Left ventricle myocardium superior (tissue), 1 donor: ENCODE data around the gene MICALL1. TPM values are rescaled to one million over a fixed set of nuclear protein-coding genes. Genes with fewer than 3 reads are reported as not detected.
"Not testable (repeated sequence)": the region's sequence is repeated elsewhere in the genome, so short reads cannot be mapped to it uniquely, and the experiment has no call there.

Experiments
- ATAC-seq: fragments of 200-7000 bp; cut with Tn5 transposase; one replicate; pipeline ENCODE4 v1.9.1; 2020; ENCODE audit warnings: mild to moderate bottlenecking, moderate library complexity
- DNase-seq: peaks from one replicate; pipeline ENCODE4 v3.0.0-alpha.2; 2020
- intact Hi-C: fragments of 100-400 bp; cut with micrococcal nuclease; formaldehyde crosslinking; loops from one replicate; pipeline ENCODE4 v1.11.0; 2022
- total RNA-seq: library from RNA; stranded (reverse); fragmentation: NEBNext Ultra II Directional; extraction: Animal tissue kit (Norgen Biotek cat#: 25700); gene quantifications from one replicate; pipeline ENCODE4 v1.2.1, GENCODE V29; 2021
- donor health status: DM: no; HTN: yes; CAD: no; lungs with severe emphysema.

The MICALL1 gene
- total RNA-seq, 1 donor from 2014 or later: 20.1 TPM

- DNase-seq (no peak), ATAC-seq (no peak)
- intact Hi-C loops: no loop called here
Measured at GRCh38 chr22:37926358-37926757, 20.3 kb downstream of the MICALL1 start.

DNA sequence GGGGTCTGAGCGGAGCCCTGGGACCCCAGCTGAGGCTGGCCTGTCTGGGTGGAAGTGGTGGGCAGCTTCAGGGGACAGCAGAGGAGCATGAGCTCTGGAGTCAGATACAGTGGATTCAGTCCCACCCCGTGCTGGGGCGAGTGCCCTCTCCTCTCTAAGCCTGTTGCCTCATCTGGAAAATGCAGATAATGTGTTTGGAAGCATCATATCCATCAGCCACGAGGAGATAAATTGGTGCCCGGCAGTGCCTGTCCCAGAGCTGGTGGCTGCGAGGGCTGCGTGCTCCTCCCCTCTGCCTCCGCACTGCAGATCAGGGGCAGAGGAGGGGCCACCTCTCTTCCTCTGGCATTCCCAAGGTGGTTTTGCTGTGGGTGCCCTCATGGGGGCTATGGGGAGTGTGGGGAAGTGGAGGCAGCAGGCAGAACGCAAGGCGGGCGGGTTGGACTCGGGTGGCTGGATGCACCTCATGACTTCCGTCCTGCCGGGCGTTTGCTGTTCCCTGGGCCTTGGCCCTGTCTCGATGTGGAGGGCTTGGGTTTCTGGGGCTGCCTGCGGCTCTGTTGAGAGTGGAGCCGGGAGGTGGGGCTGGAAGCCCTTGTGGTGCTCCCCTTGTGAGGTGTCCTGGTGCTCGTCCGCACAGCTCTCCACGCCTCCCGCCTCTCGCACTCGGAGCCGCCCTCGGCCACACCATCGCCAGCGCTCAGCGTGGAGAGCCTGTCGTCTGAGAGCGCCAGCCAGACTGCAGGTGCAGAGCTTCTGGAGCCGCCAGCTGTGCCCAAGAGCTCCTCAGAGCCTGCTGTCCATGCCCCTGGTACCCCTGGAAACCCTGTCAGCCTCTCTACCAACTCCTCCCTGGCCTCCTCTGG, 20.9 kb downstream of the MICALL1 start:
- intact Hi-C loops: no loop called here
- DNase-seq (no peak), ATAC-seq (no peak)

DNA sequence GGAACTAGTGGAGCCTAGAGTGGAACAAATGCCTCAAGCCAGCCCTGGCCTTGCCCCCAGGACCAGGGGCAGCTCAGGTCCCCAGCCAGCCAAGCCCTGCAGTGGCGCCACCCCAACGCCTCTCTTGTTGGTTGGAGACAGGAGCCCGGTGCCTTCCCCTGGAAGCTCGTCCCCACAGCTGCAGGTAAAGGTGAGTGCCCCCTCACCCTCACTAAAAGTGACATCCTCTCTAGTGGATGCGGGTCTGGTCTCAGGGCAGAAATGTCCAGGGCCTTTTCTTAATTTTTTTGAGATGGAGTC, 21.5 kb downstream of the MICALL1 start:
- DNase-seq: no peak
- ATAC-seq: no peak
- intact Hi-C loops: no loop called here

- DNase-seq: no peak
- intact Hi-C loops: no loop called here
- ATAC-seq: no peak
Measured at GRCh38 chr22:37929390-37929789, 23.3 kb downstream of the MICALL1 start.

DNA sequence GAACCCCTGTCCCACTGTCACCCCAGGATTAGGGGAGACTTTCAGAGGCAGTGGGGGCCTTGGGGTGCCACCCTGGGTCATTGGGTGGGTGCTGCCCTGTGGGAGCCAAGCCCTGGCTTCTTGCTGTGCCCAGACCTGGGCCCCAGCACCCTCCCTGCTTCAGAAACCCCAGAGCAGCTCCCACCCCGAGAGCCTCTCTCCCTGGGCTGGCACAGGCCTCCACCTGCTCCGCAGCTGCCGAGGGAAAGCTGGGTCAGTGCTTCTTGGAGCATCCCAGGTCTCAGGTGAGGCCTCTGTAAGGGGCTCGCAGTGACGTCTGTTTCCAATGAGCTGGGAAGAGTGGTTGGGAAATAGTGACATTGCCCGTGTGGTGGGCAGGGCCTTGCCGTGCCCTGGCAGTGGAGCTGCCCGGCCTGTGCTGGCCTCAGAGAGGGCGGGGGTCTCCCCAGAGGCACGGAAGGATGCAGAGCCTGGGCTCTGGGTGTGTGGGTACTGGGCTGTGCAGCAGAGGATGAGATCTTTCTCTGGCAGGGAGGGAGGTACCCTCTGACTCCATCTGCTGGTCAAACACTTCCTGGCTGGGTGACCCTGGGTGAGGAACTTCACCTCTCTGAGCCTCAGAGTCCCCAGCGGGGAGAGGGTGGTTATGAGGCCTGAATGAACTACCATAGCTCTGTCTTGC, 24.3 kb downstream of the MICALL1 start:
- peak; percentile 11 for ATAC-seq
- intact Hi-C loops: no loop called here
- no peak for DNase-seq

DNA sequence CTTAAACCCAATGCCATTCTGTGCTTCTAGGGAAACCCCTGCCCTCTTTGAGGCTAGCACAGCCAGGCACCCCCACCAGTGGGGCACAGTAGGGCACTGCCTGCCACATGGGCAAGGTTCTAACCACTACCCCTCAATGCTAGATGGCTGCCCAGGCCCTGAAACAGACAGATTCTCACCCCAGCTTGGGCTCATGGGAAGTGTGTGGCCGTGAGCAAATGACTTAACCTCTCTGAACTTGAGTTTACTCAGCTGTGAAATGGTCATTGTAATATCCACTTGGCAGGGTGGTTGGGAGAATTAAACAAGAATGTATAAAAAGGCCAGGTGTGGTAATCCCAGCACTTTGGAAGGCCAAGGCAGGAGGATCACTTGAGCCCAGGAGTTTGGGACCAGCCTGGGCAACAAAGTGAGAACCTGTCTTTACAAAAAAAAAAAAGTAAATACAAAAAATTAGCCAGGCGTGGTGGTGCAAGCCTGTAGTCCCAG, 24.9 kb downstream of the MICALL1 start:
- intact Hi-C loops: no loop called here
- ATAC-seq (no peak), DNase-seq (no peak)

DNA sequence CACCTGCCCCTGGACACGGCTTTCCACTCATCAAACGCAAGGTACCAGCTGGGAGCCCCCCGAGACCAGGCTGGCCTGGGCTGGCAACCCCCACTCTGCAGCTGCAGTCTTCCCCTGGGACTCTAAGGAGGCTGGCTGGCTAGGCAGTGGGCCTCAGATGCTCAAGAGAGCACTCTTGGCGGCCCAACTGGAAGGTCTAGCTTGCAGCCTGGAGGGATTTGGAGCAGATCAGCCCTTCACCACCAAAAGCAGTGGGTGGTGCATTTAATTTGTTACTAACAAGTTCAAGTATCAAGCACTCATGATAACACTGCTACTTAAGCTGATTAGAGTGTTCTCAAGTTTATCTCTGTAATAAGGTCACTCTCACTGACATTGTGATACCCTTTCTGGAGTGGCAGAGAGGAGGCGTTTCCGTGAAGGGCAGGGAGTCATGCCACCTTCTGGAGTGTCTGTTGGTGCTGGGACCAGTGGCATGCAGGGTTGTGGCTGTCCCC, 25.8 kb downstream of the MICALL1 start:
- DNase-seq: no peak
- no peak for ATAC-seq
- intact Hi-C loops: no loop called here

DNA sequence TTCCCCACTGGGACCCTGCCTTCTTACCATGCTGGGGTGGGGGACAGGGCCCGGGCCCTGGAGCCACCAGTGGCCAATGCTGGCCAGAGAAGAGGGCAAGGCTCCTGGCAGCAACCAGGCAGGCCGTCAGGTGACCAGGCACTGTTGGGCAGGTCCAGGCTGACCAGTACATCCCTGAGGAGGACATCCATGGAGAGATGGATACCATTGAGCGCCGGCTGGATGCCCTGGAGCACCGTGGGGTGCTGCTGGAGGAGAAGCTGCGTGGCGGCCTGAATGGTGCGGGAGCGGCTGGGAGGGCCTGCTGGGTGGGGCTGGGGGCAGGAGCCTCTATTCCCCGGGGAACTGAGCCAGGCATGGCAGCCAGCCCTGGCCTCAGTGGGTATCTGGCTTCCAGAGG, 26.3 kb downstream of the MICALL1 start:
- no peak for ATAC-seq
- intact Hi-C loops: no loop called here
- no peak for DNase-seq

- DNase-seq (peak; percentile 56), ATAC-seq (peak; percentile 6)
- intact Hi-C loops: no loop called here
Measured at GRCh38 chr22:37932821-37933578, 26.9 kb downstream of the MICALL1 start.

GRCh38 chr22:37933711-37934376, 27.7 kb downstream of the MICALL1 start:
- DNase-seq: peak; percentile 94
- intact Hi-C loops: no loop called here
- peak; percentile 97 for ATAC-seq

- no peak for ATAC-seq
- no peak for DNase-seq
- intact Hi-C loops: no loop called here
Measured at GRCh38 chr22:37940698-37941376, 34.7 kb downstream of the MICALL1 start.

DNA sequence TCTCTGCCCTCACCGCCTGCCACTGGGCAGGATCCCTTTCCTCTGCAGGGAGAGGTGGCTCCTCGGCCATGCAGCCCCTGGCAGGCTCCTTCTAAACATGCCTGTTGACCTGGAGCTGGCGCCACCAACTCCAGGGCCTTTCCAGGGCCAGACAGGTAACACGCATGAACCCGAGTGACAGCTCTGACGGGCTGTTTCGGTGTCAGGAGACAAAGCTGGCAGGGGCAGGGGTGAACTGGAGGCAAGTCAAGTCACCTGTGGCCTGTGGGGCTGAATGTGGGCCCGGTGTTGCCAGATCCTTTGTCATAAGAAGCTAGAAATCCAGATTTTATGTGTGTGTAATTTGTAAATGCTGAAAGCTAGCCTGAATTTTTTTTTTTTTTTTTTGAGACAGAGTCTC, 36.0 kb downstream of the MICALL1 start:
- intact Hi-C loops: no loop called here
- DNase-seq (no peak), ATAC-seq (no peak)

DNA sequence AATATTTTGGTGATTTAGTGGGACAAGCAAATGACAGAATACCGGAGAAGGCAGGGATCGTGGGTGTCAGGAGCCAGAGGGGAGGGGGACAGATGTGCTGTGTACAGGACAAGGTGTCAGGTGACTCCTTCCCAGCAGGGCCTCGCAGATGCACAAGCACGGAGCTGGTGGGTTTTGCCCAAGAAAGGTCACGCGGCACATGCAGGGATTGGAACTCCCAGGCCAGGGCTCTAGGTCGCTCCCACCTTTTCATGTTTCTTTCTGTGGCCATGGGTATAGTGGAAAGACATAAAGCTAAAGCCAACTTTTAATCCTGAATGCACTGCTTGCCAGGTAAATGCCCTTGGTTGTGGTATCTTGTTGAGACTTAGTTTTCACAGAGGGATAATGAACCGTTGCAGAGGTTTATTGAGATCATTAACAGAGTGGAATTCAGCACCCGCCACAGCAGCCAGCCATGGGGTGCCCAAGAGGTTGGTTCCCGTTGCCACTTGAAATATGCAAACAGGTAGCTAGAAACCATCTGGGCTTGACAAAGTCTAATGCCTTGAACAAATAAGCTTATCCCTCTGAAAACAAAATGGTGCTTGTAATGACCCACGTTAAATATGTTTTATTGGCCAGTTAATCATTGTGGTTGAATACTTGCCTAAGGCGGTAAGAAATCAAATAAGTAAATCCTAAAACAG, 37.2 kb downstream of the MICALL1 start:
- ATAC-seq: no peak
- DNase-seq: no peak
- intact Hi-C loops: no loop called here

GRCh38 chr22:37943825-37944198, 37.7 kb downstream of the MICALL1 start:
- ATAC-seq: no peak
- no peak for DNase-seq
- intact Hi-C loops: no loop called here

DNA sequence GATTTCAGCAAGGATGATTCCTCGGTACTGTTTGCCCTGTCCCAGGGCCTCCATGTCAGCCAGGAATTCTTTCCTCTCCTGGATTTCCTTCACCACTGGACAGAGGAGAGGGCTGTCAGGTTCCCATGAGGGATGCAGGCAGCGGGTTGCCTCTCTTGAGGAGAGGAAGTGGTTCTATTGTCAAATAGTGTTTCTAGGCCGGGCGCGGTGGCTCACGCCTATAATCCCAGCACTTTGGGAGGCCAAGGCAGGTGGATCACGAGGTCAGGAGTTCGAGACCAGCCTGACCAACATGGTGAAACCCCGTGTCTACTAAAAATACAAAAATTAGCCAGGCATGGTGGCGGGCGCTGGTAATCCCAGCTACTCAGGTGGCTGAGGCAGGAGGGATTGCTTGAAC, 38.3 kb downstream of the MICALL1 start:
- intact Hi-C loops, ATAC-seq, DNase-seq: not testable (repeated sequence)

- intact Hi-C loops, ATAC-seq, DNase-seq: not testable (repeated sequence)
Measured at GRCh38 chr22:37947142-37947795, 41.2 kb downstream of the MICALL1 start.

DNA sequence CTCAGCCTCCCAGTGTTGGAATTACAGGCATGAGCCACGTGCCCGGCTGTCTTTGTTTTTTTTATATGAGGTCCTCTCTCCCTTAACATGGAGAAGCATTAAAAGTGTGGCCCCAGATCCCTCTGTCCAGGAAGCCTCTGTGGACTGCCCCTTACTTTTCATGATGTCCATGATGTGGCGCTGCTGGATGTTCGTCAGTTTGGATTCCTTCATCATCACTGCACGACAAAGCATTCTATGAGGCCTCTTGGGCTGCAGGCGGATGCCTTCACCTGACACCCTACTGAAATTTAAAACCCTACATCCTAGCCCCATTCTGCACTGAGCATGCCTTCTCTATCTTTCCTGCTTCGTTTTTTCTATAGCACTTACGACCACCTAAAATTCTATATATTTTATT, 45.2 kb downstream of the MICALL1 start:
- ATAC-seq (no peak), DNase-seq (no peak)
- intact Hi-C loops: no loop called here

DNA sequence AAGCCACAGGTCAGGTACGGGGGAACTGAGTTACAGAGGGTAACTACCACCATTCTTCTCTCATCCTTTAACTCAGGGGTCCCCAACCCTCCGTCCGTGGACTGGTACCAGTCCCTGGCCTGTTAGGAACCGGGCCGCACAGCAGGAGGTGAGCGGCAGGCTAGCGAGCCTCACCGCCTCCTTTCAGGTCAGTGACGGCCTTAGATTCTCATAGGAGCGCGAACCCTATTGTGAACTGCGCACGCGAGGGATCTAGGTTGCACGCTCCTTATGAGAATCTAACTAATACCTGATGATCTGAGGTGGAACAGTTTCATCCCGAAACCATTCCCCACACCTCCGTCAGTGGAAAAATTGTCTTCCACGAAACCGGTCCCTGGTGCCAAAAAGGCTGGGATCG, 46.5 kb downstream of the MICALL1 start:
- intact Hi-C loops, DNase-seq: not testable (repeated sequence)
- ATAC-seq: peak; percentile 13
